ENCODE data around the gene EDA.
A peak's percentile ranks its signal among the peaks of the same experiment; 100 is the strongest.

EDA gene

DNA sequence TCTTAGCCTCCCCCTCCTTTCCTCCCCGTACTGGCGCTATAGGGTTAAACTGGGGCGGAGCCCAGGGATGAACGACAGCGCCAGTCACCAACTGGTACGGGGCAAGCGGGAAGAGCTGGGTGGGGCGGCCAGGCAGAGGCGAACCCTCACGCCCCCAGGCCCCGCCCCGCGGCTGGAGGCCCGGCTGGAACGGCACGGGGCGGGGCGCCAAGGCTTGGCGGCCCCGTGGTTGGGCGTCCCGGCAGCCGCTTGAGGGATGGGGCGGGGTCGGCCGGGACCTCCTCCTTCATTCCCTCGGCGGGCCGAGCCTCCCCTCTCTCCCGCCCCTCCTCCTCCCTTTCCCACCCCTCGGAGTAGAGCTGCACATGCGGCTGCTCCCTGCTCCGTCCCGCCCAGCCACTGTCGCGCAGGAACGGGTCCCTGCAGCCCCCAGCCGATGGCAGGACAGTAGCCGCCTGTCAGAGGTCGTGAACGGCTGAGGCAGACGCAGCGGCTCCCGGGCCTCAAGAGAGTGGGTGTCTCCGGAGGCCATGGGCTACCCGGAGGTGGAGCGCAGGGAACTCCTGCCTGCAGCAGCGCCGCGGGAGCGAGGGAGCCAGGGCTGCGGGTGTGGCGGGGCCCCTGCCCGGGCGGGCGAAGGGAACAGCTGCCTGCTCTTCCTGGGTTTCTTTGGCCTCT, at the start of gene EDA:
Gene EDA, plus strand, starts transcription at position 335 of the 678 bp plus-strand sequence.
- TF ChIP-seq, protein P1, sequence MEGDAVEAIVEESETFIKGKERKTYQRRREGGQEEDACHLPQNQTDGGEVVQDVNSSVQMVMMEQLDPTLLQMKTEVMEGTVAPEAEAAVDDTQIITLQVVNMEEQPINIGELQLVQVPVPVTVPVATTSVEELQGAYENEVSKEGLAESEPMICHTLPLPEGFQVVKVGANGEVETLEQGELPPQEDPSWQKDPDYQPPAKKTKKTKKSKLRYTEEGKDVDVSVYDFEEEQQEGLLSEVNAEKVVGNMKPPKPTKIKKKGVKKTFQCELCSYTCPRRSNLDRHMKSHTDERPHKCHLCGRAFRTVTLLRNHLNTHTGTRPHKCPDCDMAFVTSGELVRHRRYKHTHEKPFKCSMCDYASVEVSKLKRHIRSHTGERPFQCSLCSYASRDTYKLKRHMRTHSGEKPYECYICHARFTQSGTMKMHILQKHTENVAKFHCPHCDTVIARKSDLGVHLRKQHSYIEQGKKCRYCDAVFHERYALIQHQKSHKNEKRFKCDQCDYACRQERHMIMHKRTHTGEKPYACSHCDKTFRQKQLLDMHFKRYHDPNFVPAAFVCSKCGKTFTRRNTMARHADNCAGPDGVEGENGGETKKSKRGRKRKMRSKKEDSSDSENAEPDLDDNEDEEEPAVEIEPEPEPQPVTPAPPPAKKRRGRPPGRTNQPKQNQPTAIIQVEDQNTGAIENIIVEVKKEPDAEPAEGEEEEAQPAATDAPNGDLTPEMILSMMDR (IDR thresholded peaks at IDR 0.05; ENCODE audit: low read depth, low read length), result no peak
- DNase-seq (ENCODE audit: extremely low read depth, low read depth), result peak; percentile 29

DNA sequence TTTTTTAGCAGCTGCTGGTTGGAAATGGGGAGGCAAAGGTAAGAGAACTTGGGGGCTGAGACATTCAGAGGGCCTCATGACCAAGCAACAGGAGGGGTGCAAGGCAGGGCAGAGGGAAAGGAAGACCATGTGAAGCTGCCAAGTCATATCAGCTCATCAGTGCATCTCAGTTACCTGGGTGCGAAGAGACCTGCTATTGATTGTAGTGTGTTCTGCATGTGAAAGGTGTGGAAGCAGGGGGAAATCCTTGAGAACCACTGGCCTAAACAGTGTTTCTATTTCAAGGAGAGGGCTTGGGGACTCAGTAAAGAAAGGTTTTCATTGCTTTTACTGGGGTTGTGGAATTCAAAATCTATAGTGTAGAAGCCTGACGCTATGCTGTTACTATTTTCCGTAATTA, 47.1 kb upstream of the EDA start:
- TF ChIP-seq, protein P1 (IDR thresholded peaks at IDR 0.05; ENCODE audit: low read depth, low read length), result no peak
- no peak for DNase-seq (ENCODE audit: extremely low read depth, low read depth)

DNA sequence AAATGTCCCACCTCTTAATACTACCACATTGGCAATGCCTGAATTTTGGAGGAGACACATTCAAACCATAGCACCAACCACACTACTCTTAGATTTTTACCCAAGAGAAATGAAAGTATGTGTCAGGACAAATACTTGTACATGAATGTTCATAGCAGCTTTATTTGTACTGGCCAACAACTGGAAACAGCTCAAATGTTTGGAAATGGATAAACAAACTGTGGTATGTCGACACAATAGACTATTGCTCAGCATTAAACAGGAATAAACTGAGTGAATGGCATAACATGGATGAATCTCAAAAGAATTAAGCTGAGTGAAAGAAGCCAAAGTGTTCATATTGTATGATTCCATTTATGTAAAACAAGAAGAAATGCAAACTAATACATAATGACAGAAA, 18.5 kb upstream of the EDA start:
- no peak for DNase-seq (ENCODE audit: extremely low read depth, low read depth)
- TF ChIP-seq, protein P1 (IDR thresholded peaks at IDR 0.05; ENCODE audit: low read depth, low read length), result no peak

DNA sequence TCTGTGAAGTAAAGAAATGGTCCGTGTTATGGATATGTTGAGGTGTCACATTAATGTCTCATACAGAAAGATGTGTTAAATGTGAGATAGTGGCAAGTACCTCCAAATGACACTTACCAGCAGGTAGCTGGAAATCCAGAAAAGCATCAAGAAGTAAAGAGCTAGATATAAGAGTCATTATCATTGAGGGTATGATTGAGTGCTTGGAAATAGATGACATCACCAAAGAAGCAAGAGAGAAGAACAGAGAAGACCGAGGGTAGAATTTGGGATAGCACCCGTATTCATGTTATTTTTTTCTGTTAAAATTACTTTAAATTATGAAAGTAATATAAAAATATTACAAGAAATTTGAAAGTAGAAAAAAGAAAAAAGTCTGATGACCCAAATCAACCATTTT, 15.7 kb upstream of the EDA start:
- TF ChIP-seq, protein P1 (IDR thresholded peaks at IDR 0.05; ENCODE audit: low read depth, low read length), result no peak
- no peak for DNase-seq (ENCODE audit: extremely low read depth, low read depth)

DNA sequence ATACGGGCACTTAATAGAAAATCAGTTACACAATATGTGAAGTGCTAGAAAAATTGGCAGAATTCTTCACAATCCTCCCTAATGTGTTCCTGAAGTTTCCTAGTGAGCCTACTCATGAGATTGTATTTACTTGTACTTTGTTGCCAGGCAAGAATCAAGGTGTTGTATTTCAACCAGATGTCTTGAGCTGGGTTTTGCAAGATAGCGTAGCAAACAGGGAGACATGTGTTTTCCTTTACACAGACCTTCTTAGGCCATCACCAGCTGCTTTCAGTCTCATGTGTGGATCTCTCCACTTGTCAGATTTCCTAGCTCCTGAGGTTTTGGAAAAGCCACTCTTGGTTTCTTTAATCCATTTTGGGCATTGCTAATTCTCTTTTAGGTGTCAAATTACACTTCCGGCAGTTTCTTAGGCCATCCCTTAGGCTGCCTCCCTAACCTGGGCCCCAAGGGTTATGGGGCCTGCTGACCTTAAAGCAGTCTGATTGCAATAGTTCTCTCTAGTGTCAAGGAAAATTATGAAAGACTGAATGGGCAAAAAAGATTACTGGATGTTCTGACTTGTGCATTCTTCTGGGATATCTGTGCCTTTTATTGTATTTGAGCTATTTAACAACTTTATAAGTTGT, 12.2 kb upstream of the EDA start:
- no peak for DNase-seq (ENCODE audit: extremely low read depth, low read depth)
- TF ChIP-seq, protein P1 (IDR thresholded peaks at IDR 0.05; ENCODE audit: low read depth, low read length), result no peak

DNA sequence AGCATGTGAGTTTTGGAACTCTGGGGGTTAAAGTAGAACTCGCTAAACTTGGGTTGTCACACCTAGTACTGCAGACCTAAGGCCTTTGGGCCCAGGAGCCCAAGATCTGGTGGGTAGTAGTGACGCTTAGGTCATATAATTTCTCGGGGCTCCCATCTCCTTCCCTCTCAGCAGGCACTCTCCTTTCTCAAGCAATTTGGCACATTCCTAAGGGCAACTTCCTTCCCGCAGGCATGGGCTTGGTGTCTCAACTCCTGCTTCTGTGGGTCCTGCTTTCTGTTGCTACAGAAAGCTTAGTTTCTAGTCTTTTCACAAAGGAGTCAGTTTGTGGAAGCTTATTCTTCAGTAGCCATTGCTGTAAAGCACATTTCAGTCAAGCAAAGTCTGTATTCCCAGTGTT, 10.4 kb upstream of the EDA start:
- DNase-seq (ENCODE audit: extremely low read depth, low read depth), result no peak
- TF ChIP-seq, protein P1 (IDR thresholded peaks at IDR 0.05; ENCODE audit: low read depth, low read length), result no peak

DNA sequence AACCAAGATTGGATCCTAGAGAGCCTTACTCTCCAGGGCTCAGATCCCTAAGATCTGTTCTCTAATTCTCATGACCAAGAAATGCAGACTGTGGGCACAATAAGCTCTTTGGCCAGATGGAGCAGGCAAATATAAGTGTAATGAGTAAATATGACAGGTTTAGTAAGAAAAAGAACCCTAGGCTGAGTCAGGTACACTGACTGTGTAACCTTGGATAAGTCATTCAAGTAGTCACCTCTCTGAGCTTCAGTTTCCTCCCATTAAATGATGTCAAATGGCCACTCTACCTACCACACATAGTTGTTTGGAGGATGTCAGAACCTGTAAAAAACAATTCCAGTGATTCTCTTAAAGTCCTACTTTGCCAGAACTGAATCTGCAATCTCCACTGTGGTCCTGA, 8.3 kb upstream of the EDA start:
- DNase-seq (ENCODE audit: extremely low read depth, low read depth), result no peak
- TF ChIP-seq, protein P1 (IDR thresholded peaks at IDR 0.05; ENCODE audit: low read depth, low read length), result no peak
